NK-92 (cell line): ENCODE data around the gene CCDC69.

Source experiments
- DNase-seq: peaks from one replicate; lab custom pipeline; 2025; ENCODE audit not compliant: unreplicated experiment; lab: John Stamatoyannopoulos, UW

Gene CCDC69

DNA sequence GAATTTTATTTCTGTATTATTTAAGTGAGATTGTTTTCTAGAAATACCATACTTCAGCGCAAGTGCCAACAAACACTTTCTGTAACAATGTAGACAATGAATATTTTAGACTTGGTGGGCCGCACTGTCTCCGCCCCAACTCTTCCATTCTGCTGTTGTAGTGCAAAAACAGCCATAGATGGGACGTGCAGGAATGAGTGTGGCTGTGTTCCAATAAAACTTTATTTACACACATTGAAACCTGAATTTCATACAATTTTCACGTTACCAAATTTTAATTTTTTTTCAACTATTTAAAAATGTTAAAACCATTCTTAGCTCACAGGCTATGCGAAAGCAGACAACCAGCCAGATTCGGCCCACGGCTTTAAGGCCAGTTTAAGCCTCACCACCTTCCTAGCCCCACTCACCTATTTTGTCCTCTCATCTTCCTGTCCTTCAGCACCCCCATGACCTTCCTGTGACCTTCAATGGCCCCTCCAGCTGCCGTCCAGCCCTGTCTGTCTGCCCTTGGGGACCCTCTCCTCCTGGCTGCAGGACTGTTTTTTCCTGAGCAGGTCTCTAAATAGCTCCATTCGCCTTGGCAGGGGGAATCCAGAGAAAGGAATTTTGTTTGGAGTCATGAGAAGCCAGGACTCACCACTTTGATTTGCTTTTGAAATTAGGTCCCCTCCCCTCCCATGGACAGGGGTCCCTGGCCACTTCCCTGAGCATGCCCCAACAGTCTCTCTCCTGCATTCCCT, 55.1 kb downstream of the CCDC69 start:
- DNase-seq = no peak

DNA sequence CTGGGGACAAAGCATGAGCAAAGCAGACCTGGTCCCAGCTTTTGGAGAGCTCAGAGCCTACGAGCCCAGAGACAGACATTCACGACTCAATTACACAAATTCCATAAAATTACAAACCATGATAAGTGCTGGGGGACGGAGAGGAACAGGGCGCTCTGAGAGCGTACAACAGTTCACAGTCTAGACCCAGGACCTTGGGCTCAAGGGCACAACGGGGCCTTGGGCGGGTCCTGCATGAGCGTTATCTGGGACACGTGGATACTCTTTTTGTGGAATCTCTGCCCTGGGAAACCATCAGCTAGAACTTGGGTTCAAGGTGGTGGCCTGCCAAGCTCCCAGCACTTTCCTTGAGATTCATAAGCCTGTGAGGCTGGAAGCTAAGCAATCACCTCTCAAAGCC, 56.9 kb downstream of the CCDC69 start:
- no peak for DNase-seq

DNA sequence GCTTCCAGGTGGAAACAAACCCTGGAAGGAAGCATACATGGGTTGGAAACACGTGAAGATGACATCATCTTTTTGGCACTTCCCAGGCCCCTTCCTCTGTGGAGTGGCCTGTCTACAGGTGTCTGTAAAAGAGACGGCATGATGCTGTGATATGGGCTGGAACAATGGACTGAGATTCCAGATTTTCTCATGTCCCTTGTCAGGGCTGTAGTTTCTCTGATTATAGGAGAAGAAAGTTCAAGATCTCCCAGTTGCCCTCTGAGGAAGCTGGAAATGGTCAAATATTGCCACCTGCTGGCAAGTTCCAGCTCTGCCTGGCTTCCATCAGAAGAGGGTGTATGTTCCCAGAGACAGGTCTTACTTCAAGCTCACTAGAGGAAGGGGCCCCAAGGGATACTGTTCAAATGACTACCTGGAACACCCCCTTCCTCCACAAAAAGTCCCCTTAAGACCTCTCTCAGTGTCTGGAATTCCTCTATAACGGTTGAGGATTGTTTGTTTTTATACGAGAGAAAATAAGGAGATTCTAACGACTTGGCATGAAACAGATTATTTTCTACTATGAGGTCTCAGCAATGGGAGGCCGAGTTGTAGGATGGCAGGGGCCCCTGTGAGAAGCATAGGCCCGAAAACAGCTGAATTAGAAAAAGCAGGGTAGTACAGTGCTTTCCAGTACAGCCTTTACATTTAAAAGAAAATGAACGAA, 59.1 kb downstream of the CCDC69 start:
- DNase-seq = no peak

DNA sequence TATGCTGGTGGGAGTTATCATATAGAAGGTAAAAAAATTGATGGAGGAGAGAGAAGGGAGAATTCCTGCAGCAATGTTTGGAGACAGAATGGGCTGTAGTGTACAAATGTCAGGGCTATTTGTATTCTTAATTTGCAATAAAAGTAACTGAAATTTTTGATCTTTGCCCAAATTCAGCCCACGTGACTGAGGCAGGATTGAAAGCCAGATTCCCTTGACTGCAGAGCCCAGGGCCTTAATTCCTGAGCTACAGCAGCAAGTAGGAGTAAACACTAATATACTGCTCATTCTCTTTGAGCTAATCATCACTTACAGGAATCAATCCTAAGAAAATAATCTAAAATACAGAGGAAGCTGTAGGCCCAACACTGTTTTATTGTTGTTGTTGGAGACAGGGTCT, 61.1 kb downstream of the CCDC69 start:
- DNase-seq = no peak

DNA sequence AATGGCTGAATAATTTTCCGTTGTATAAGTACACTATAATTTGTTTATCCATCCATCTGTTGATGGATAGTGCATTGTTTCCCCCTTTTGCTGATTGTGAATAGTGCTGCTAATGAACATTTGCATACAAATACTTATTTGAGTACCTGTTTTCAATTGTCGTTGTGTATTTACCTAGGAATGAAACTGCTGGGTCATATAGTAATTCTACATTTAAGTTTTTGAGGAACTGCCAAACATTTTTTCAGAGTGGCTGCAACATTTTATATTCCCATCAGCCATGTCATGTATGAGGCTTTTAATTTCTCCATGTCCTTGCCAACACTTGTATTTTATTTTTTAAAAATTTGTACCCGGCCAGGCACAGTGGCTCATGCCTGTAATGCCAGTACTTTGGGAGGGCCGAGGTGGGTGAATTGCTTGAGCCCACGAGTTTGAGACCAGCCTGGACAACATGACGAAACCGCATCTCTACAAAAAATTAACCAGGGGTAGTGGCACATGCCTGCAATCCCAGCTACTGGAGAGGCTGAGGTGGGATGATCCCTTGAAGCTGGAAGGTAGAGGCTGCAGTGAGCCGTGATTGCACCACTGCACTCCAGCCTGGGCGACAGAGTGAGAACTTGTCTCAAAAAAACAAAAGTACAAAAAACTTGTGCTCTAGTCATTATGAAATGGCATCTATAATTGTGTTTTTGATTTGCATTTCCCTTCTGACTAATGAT, 64.1 kb downstream of the CCDC69 start:
- no peak for DNase-seq

DNA sequence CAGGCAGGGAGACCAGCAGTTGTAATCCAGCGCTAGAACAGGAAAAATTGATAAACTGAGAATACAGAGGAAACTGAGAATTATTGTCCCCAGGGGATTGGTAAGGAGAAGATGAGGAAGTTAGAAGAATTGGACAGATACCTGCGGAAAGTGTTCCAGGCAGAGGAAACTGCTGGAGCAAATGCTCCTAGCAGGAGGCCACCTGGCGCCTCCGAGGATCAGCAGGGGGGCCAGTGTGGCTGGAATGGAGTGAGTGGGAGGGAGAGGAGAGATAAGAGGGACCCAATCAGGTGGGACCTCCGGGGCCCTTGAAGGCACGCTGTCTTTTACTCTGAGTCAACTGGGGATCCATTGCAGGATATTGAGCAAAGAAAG, 65.6 kb downstream of the CCDC69 start:
- DNase-seq = no peak

DNA sequence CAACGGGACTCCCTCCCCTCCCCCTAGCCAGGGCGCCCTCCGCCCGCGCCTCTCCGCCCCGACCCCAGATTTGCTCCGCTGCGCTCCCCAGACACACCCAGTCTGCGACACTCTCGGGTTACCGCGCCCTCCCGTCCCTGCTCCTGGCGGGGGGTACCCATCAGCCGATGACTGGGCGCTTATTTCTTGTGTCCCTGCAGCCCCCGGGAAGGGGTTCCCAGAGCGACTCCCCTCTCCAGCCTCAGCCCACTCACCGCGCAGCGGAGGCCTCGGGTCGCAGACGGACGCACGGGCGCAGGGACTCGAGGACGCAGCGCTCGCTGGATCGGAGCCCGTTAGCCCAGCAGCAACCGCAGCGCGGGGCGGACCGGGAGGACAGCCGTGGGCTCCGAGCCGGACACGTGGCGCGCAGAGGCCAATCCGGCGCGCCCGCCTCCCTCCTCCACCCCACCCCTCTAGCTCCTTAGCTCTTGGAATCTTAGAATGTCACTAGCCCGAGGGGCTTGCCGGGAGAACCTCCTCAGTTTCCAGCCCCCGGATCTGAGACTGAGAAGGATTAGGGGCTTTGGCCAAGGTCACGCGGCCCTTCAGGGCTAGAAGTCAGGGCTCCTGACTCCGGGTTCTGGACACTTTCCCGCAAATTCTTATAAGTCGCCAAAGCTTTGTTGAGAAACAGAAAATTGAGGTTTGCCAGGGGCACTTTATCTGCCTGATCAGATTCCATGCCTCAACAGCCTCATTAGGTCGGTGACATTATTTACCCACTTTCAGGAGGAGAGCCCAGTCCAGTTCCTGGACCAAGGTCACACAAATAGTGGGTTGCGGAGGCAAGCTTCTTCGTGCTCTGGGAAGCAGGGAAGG, 66.2 kb downstream of the CCDC69 start, which contains the start of gene ANXA6:
ANXA6 (minus strand) TSS at position 354 of the 861 bp plus-strand sequence. CDS start 9,878 bp downstream, outside the sequence.
- DNase-seq = no peak

DNA sequence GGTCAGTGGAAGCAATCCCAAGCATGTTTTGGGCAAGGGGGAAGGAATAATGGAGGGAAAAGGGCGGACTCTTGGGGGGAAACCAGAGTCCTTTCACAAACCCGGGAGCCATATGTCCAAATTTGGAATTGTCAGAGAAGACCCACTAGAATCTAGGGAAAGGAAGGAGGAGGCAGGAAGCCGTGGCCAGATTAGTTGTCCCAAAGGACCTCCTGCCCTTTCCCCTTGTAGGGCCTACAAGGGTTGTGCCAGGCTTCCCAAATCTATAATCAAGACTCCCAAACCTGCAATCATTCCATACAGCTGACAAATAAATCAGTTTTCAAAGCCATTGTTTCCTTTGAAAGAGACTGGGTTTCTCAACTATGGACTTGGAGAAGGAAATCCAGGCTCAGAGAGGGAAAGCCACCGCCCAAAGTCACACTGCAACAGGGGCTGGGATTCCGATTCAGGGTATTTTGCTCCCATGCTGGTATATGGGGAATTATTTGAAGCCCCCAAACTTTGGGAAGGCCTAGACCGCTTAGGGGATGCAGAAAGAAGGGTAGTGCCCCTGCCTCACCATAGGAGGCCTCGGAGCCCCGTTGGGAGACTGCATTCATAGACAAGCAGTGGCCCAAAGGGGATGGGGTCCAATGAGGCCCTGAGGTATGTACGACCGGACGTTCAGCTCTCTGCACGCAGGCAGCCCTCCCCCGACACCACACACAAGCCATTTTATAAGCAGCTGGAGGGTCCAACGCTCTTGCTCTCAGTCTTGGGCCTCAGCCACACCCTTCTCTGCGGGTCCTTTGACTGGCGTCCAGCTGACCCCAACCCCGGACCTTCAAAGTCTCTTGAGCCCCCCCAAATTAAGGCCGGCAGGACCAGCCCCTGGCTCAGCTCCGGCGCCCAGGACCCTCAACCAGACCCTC, 67.1 kb downstream of the CCDC69 start:
- no peak for DNase-seq

DNA sequence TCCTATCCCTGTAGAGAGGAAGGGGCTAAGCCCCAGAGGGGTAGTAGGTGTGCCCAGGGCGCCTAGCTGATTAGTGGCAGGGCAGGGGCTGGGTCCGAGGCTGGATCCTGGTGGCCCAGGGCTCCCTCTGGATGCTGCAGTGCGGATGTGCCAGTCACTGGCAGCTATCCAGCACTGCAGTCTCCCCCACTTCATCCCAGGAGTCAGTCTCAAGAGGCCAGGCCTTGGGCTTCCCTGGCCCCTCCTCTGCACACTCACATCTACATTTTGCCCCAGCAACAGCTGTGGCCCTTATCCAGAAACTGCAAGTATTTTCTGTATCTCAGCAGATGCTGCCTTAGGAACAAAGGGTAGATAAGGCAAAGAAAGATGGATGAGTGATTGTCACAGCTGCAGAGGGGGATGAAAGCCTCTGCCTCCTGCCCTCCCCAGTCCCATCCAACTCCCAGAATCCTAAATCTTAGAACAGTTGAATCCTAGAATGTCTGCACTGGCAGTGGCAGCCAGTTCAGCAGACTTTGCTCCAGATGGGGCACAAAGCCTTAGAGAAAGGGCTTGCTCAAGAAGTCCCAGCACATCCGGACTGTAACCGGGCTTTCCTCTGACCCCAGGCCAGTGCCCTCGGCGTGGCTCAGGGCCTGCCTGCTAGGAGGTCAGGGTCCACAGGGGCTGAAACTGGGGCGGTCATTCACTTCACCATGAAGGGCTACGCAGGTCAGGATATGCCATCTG, 68.0 kb downstream of the CCDC69 start:
- no peak for DNase-seq

DNA sequence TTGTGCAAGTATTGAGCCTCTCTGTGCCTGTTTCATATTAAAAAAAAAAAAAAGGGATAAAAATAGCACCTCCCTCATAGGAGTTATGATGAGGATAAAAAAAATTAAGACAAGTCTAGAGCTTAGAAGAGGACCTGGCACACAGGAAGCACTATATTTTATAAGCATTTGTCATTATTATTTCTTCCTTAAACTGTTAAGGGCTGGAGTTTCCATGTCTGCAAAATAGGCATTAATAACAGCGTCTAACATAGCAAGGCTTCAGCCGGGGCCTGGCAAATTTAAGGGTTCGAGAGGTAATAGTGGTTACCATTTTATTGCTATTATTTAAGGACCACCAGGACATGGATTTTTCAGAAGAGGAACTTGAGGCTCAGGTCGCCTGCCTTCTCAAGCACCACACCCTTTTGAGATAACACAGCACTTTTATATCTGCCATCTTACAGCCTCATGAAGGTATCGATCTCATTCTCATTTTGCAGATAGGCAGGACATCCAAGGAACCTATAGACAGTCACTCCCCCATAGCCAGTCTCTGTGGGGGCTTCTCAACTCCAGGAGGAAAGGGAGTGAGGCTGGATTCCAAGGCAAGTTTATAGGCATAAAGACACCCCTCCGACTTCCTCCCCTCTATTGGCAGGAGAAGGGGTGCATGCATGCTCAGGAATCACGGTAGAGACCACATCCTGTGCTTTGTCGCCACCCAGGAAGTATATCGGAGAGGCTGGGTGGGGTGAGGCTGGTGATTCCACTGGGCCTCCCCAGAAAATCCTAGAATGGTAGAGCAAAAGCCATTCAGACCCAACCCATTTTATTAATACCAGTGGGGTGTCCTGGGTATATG, 68.7 kb downstream of the CCDC69 start:
- no peak for DNase-seq

DNA sequence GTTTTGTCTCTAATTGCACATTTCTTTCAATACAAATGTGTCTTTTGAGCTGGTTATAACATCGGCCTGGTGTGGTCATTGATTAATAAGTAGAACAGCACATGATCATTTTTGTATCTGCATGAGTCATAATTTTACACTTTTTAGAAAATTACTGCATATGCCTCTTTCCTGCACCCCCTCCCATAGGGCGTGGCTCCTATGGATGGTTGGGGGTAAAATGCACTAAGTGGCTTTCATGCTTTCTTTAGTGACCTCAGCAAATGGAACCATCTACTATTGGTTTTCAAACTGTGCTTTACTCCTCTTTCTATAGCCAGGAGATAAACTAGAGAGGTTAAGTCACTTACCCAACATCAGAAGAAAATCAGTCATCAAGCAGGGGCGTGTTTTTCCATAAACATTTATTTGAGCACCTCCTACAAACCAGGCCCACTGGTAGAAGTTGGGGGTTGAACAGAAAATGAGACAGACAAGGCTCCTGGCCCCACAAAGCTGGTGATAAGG, 70.1 kb downstream of the CCDC69 start:
- no peak for DNase-seq

DNA sequence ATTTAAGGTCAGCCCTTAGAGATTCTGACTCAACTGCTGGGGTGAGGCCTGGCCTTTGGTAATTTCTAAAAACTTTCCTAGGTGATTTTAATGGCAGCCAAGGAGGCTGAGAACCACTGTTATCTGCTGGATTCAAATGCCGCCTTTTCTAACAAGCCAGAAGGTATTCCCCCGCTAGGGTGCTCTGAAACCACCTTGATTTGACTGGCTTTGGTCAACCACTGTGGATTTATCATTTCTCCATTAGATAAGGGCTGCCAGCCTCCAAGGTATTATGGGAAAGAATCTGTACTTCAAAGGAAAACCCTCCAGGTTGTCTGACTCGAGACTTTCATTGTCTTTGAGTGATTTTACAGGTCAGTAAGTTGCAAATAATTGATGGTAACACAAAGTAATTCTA, 70.6 kb downstream of the CCDC69 start:
- no peak for DNase-seq

DNA sequence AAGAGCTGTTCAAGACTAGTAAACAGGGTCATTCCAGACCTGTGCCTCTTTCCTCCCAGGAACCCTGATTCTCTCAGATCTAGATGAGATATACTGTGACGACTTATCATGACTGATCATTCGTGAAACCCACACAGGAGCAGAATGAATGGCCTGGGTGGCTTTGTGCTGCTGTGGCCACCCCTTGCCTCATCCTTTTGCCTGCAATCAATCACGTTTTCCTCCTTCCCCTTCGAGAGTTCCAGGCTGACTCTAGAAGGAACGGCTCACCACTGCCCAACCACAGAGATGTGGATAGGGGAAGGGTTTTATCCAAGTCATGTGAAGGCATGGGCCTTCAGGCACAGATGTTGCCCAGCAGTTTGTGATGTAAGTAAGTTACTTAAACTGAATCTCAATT, 72.1 kb downstream of the CCDC69 start:
- no peak for DNase-seq

DNA sequence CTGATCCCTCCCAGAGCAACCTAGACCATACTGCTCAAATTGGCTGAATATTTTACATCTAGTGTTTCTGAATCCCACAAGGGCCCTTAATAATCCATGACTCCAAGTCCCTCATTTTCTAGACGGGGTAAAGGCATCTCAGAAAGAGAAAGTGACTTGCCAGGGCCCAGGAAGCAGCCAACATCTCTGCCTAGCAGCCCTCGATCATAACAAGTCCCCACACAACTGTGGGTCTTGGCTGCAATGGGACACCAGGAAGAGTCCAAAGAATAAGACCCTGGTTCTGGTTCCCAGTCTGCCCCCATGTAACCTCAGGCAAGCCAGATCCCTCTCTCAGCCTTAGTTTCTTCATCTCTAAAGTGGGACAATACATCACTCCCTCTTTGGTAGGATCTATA, 72.6 kb downstream of the CCDC69 start:
- no peak for DNase-seq

DNA sequence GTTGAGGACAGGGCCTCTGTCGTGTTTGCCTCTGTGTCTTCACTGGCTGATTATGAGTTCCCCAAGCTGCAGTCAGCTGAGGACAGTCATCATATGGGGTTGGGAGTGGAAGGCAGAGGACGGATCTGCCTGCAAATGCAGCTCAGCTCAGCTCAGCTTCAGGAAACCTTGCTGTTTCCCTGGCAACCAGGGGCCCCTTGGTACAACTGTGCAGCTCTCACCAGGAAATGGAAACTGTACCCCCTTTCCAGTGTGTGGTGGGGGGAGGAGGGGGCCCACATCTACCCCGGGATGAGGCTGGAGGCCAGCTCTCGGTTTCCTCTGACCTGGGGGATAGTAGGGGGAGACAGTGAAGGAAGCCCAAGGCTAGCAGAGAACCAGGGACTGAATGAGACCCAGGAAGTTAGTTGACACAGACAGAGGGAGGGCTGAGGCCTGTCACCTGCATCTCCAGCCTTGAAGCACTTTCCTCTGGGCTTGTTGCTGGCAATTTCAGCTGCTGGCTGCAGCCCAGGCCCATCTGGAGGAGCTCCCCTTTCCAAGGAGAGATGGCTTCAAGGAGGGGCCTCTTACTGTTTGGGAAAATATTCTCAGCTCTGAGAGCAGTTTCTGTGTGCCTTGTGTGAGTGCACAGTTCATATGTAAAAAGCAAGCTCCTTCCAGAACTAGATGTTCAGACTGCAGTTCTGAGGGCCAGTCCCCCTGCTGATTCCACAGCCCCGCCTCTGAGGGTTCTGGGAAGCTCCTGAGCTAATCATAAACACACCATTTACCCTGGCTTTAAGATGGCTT, 73.2 kb downstream of the CCDC69 start:
- no peak for DNase-seq

DNA sequence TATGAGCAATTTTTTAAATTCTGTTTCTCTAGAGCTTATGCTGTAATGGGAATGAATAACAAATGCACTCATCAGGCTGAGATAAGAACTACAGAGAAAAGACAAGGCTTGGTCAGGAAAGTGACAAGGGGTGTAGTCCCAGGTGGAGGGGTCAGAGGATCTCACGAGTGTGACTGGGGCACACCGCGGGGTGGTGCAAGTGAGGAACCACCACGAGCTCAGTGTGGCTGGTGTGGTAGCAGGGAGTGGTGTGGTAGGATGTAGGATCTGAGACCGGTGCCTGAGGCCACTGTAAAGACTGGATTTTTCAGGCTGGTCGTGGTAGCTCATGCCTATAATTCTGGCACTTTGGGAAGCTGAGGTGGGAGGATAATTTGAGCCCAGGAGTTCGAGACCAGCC, 75.3 kb downstream of the CCDC69 start:
- DNase-seq = no peak

DNA sequence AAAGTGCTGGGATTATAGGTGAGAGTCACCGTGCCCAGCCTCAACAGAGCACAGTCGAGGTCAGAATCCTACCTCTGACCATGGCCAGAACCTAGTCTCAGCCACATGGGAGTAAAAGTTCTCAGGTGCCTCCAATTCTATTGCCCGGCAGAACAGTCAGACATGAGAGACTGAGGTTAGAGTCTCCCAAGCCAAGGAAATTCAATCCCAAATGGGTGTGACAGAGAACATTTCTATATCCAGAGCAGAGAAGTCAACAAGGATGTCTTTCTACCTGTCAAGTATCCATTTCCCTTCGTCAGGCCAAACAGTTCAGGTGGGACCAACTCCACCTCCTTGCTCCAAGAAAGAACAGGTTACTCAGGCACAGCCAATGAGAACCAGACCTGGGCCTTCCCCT, 76.9 kb downstream of the CCDC69 start:
- no peak for DNase-seq
